CD4-positive, alpha-beta memory T cell (primary cell): ENCODE measurements around the gene INSIG1. TPM values are rescaled to one million over a fixed set of nuclear protein-coding genes. Genes with fewer than 3 reads are reported as not detected.

Experiments used
- CTCF ChIA-PET: fragments of 350-600 bp; sonication (Branson Sonifier 250); formaldehyde crosslinking; loops from one replicate; lab custom pipeline; 2021; ENCODE audit warnings: inconsistent platforms; ENCODE audit not compliant: partially characterized antibody; lab: Charles Lee
- POLR2A ChIA-PET: fragments of 350-600 bp; sonication (Branson Sonifier 250); formaldehyde crosslinking; loops from one replicate; lab custom pipeline; 2021; ENCODE audit not compliant: partially characterized antibody; lab: Charles Lee
- DNase-seq, 5 donors: peaks; one replicate each; pipeline versions ENCODE4 v3.0.0 to v3.0.0-alpha.2; 2020 to 2022; ENCODE audit warnings: mixed read lengths in 1 of 5
- H3K27ac ChIP-seq: one replicate; pipeline ENCODE4 v1.7.0; 2013; ENCODE audit warnings: low read depth, low read length
- H3K27me3 ChIP-seq: 2 replicates; pipeline ENCODE4 v1.7.0; 2013; ENCODE audit warnings: mild to moderate bottlenecking, low read length, moderate library complexity; ENCODE audit not compliant: insufficient read depth
- H3K36me3 ChIP-seq: 2 replicates; pipeline ENCODE4 v1.7.0; 2013; ENCODE audit warnings: mild to moderate bottlenecking, low read length, moderate library complexity; ENCODE audit not compliant: insufficient read depth
- H3K4me1 ChIP-seq: 2 replicates; pipeline ENCODE4 v1.7.0; 2013; ENCODE audit warnings: mild to moderate bottlenecking, low read length, moderate library complexity; ENCODE audit not compliant: insufficient read depth
- H3K4me3 ChIP-seq, 2 donors: one replicate each; pipeline ENCODE4 v1.7.0; 2013; ENCODE audit warnings: low read length in 2 of 2, mild to moderate bottlenecking in 1 of 2
- H3K9me3 ChIP-seq, 2 donors: one replicate each; pipeline ENCODE4 v1.7.0; 2013; ENCODE audit warnings: low read length in 2 of 2, control low read depth in 1 of 2; ENCODE audit not compliant: control insufficient read depth in 1 of 2
- H3K27ac Mint-ChIP-seq, 7 donors: one replicate each; pipeline ENCODE4 v1.8.0; 2020 to 2021; ENCODE audit warnings: mixed read lengths in 7 of 7, mild to moderate bottlenecking in 6 of 7, inconsistent platforms in 3 of 7, moderate library complexity in 3 of 7
- H3K27me3 Mint-ChIP-seq, 2 donors: one replicate each; pipeline ENCODE4 v1.8.0; 2020 to 2021; ENCODE audit warnings: mixed read lengths in 2 of 2
- H3K36me3 Mint-ChIP-seq, 2 donors: one replicate each; pipeline ENCODE4 v1.8.0; 2020 to 2021; ENCODE audit warnings: mixed read lengths in 2 of 2, inconsistent platforms in 1 of 2, mild to moderate bottlenecking in 1 of 2
- H3K4me1 Mint-ChIP-seq, 4 donors: one replicate each; pipeline ENCODE4 v1.8.0; 2020 to 2021; ENCODE audit warnings: mixed read lengths in 4 of 4, mild to moderate bottlenecking in 1 of 4
- H3K4me3 Mint-ChIP-seq, 8 donors: one replicate each; pipeline ENCODE4 v1.8.0; 2020 to 2021; ENCODE audit warnings: mixed read lengths in 8 of 8, mild to moderate bottlenecking in 7 of 8, moderate library complexity in 6 of 8, inconsistent platforms in 3 of 8
- H3K9me3 Mint-ChIP-seq, 8 donors: one replicate each; pipeline ENCODE4 v1.8.0; 2020 to 2021; ENCODE audit warnings: mixed read lengths in 8 of 8, mild to moderate bottlenecking in 5 of 8, inconsistent platforms in 3 of 8, moderate library complexity in 1 of 8
- intact Hi-C: fragments of 100-400 bp; cut with micrococcal nuclease; formaldehyde crosslinking; loops from one replicate; pipeline ENCODE4 v1.15.1; 2023
- polyA plus RNA-seq, 2 donors: library from polyadenylated mRNA; unstranded; fragments of 300-500 nt; fragmentation: Illumina TruSeq; gene quantifications; one replicate each; pipeline ENCODE4 v1.2.3, GENCODE V29; 2021
- total RNA-seq, 2 experiments: library from RNA; stranded (reverse); gene quantifications; one replicate each; pipeline ENCODE4 v1.2.3, GENCODE V29; 2021

INSIG1 gene
- total and polyA plus RNA-seq, 4 experiments from 2014 or later = 28.1 to 43.0 (median 41.7) TPM

DNA sequence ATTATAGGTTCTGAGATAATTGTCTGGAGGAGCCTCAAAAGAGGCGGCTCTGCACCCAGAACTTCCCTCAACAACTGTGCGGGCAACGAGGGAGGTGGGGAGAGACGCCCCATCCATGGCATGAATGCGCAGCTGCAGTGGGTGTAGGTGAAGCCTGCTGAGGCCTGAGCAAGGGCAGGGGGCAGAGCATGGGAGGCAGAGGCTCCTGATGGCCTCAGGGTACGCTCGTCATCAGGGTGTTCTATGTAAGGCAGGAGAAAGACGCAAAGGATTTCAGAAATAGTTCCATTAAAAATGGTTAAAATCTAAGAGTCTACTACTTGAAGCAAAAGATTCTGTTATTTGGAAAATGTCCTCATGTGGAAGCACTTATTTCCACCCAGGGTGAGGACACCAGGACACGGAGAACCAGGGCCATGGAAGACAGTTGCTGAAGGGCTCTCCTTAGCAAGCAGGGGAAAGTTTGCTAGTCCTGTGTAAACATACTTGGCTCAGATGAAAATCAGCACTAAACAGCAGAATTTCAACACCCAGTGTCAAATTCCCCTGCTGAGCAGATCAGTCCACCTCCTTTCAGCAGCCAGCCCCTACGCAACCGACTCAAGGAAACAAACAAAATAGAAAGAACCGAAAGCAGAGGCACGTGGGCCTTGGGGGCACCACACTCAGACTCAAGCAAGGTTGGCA is 18.9 kb downstream of the INSIG1 start:
- peaks cover 0 to 3% of the 10 kb centered on the region in 2 donors for H3K36me3 Mint-ChIP-seq
- H3K9me3 Mint-ChIP-seq = no peaks in the 10 kb centered on the region
- no peak for DNase-seq
- ChIA-PET POLR2A (interaction anchor here (1.0 kb wide), 1 partner anchor 112 kb away, joined by 3 read pairs; no protein-coding TSS in a partner anchor), CTCF (no interaction called here)
- H3K4me1 Mint-ChIP-seq = no peaks in the 10 kb centered on the region
- H3K27me3 ChIP-seq = no peaks in the 10 kb centered on the region
- H3K4me3 ChIP-seq = no peak overlapping the region
- H3K4me1 ChIP-seq = no peaks in the 10 kb centered on the region
- H3K27ac ChIP-seq = no peak overlapping the region
- intact Hi-C loops = no loop called here
- H3K9me3 ChIP-seq = no peaks in the 10 kb centered on the region
- H3K4me3 Mint-ChIP-seq = no peak overlapping the region
- no peaks in the 10 kb centered on the region for H3K36me3 ChIP-seq
- no peak overlapping the region for H3K27ac Mint-ChIP-seq
- peaks cover 0 to 3% of the 10 kb centered on the region in 2 donors for H3K27me3 Mint-ChIP-seq

DNA sequence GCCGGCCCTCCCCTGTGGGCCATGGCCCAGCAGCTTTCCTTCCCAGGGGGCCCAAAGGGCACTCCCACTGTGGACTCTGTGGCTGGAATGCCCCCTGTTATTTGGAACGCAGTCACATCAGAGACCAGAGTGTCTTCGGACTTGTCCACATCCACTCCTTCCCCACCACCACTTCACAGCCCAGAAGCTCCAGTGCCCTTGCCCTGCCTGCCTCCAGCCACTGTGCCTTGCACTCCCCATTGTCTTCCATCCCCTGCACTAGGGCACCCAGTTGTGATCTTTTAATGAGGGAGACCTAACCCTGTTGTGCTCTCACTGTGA is 19.4 kb downstream of the INSIG1 start:
- Histone ChIP-seq H3K36me3 (no peaks in the 10 kb centered on the region), H3K27ac (no peak overlapping the region), H3K4me3 (no peak overlapping the region), H3K27me3 (no peaks in the 10 kb centered on the region), H3K9me3 (no peaks in the 10 kb centered on the region), H3K4me1 (no peaks in the 10 kb centered on the region)
- POLR2A ChIA-PET = no interaction called here
- peaks cover 0 to 6% of the 10 kb centered on the region in 2 donors for H3K27me3 Mint-ChIP-seq
- H3K27ac Mint-ChIP-seq = no peak overlapping the region
- no peaks in the 10 kb centered on the region for H3K9me3 Mint-ChIP-seq
- no peak overlapping the region for H3K4me3 Mint-ChIP-seq
- intact Hi-C loops = no loop called here
- CTCF ChIA-PET = no interaction called here
- H3K4me1 Mint-ChIP-seq = no peaks in the 10 kb centered on the region
- H3K36me3 Mint-ChIP-seq = no peaks in the 10 kb centered on the region
- no peak for DNase-seq

DNA sequence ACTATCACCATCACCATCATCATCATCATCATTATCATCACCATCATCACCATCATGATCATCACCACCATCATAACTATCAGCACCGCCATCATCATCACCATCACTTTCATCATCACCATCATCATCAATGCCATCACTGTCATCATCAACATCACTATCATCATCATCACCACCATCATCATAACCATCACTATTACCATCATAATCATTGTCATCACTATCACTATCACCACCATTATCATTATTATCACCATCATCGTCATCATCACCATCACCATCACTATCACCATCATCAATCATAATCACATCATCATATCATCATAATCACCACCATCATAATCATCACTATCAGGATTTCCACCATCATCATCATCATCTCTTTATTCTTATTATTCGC is 20.6 kb downstream of the INSIG1 start:
- POLR2A ChIA-PET = no interaction called here
- H3K4me1 Mint-ChIP-seq = no peaks in the 10 kb centered on the region
- H3K27ac Mint-ChIP-seq = no peak overlapping the region
- no peaks in the 10 kb centered on the region for H3K36me3 Mint-ChIP-seq
- DNase-seq = no peak
- intact Hi-C loops = no loop called here
- Histone ChIP-seq H3K36me3 (no peaks in the 10 kb centered on the region), H3K27ac (no peak overlapping the region), H3K4me3 (no peak overlapping the region), H3K9me3 (no peaks in the 10 kb centered on the region), H3K4me1 (no peaks in the 10 kb centered on the region), H3K27me3 (no peaks in the 10 kb centered on the region)
- CTCF ChIA-PET = no interaction called here
- peaks cover 0 to 8% of the 10 kb centered on the region in 2 donors for H3K27me3 Mint-ChIP-seq
- no peak overlapping the region for H3K4me3 Mint-ChIP-seq
- peaks cover 0 to 3% (median 0%) of the 10 kb centered on the region in 8 donors for H3K9me3 Mint-ChIP-seq

DNA sequence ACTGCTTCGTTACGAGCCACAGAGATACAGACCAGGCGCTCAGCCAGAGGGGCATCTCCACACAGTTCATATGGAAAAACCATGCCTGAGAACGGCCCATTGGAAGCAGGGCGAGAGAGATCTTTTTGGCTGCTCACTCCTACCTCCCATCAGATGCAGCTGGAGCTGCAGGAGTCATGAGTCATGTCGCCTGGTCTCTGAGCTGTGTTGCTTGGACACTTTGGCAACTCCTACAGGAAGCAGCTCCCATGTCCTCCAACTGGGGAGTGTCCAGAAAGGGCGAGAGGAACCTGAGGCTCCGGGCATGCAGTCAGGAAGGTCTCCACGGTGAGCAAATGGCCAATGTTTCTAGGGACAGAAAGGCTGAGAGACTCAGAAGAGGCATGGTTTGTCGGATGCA is 24.9 kb downstream of the INSIG1 start:
- no peak overlapping the region for H3K27ac Mint-ChIP-seq
- H3K27me3 Mint-ChIP-seq = peaks cover 0 to 10% of the 10 kb centered on the region in 2 donors

DNA sequence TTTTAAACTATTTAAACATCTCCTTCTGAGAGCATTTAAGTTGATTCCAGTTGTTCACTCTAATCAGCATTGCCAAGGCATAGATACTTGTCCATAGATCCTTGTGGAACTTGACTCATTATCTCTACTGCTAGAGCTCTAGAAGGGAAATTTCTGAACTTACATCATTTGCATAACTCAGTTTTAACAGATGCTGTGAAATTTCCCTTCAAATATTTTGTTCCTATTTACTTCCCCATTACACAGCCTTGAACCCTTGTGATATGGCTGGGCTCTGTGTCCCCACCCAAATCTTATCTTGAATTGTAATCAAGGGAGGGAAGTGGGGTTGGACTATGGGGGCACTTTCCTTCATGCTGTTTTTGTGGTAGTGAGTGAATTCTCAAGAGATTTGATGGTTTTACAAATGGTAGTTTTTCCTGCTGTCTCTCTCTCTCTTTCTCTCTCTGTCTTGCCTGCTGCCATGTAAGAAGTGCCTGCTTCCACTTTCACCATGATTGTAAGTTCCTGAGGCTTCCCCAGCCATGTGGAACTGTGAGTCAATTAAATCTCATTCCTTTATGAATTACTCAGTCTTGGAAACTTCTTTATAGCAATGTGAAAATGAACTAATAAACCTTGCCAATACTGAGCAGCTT is 25.4 kb downstream of the INSIG1 start:
- Mint-ChIP-seq H3K9me3 (peaks cover 0 to 9% (median 0%) of the 10 kb centered on the region in 8 donors), H3K27ac (no peak overlapping the region), H3K4me1 (no peaks in the 10 kb centered on the region), H3K36me3 (no peaks in the 10 kb centered on the region), H3K4me3 (no peak overlapping the region), H3K27me3 (peaks cover 0 to 10% of the 10 kb centered on the region in 2 donors)
- Histone ChIP-seq H3K4me3 (no peak overlapping the region), H3K4me1 (no peaks in the 10 kb centered on the region), H3K27ac (no peak overlapping the region), H3K9me3 (no peaks in the 10 kb centered on the region), H3K27me3 (no peaks in the 10 kb centered on the region), H3K36me3 (no peaks in the 10 kb centered on the region)
- no peak for DNase-seq
- POLR2A ChIA-PET = no interaction called here
- intact Hi-C loops = no loop called here
- CTCF ChIA-PET = interaction anchor here (1.5 kb wide), 1 partner anchor 22 kb away, joined by 4 read pairs; no protein-coding TSS in a partner anchor

More for the DNA sequence above, 24.9 kb downstream of the INSIG1 start:
- peaks cover 0 to 9% (median 0%) of the 10 kb centered on the region in 8 donors for H3K9me3 Mint-ChIP-seq
- no peak overlapping the region for H3K4me3 Mint-ChIP-seq
- H3K4me1 ChIP-seq = no peaks in the 10 kb centered on the region
- ChIA-PET POLR2A (no interaction called here), CTCF (no interaction called here)
- H3K9me3 ChIP-seq = no peaks in the 10 kb centered on the region
- intact Hi-C loops = no loop called here
- H3K4me3 ChIP-seq = no peak overlapping the region
- no peaks in the 10 kb centered on the region for H3K36me3 ChIP-seq
- no peak overlapping the region for H3K27ac ChIP-seq
- no peaks in the 10 kb centered on the region for H3K36me3 Mint-ChIP-seq
- no peak for DNase-seq
- no peaks in the 10 kb centered on the region for H3K4me1 Mint-ChIP-seq
- no peaks in the 10 kb centered on the region for H3K27me3 ChIP-seq

DNA sequence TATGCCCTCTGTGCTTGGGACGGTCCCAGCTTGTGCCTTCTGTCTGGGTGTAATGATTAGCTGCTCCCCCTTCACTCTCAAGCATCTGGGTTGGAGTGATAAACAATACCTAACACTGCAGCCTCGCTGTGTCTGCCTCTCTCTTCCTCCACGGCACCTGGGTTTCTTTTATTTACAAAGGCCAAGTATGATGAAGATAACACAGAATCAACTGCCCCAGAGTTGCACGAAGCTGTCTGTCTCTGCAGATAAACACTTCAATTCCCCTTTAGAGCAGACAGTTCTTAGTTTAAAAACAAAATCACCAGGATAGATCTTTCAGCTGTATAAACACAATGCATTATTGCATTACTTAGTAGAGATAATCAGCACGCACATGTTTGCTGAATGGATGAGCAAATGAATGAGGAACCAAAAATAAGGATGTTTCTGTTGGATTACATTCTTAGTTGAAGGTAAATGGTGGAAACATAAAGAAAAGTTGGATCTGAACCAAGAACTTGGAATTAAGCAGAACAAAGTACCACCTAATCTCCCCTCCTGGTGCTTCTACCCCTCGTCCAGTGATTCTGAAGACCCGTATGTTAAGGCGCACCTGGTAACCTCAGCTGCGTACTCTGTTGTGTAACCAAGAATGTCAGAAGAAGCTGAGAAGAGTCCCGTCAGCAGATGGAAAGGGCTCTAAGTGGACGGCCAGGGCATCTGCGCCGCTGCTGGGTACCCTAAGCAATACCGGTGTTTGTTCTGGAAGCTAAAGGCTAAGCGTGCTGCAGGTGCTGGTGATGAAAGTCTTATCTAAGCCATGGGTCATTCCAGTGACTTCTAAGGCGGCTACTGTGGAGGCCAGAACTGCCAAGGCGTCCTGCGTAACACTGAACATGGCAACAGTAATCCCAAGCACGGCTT is 26.6 kb downstream of the INSIG1 start:
- peak overlapping the region in 1 of 7 donors; percentile 68 for H3K27ac Mint-ChIP-seq
- ChIA-PET POLR2A (no interaction called here), CTCF (interaction anchor here (1.5 kb wide), 1 partner anchor 21 kb away, joined by 4 read pairs; no protein-coding TSS in a partner anchor)
- Histone ChIP-seq H3K4me1 (no peaks in the 10 kb centered on the region), H3K36me3 (no peaks in the 10 kb centered on the region), H3K9me3 (no peaks in the 10 kb centered on the region), H3K4me3 (no peak overlapping the region), H3K27ac (no peak overlapping the region), H3K27me3 (no peaks in the 10 kb centered on the region)
- peaks cover 0 to 10% of the 10 kb centered on the region in 2 donors for H3K27me3 Mint-ChIP-seq
- intact Hi-C loops = no loop called here
- no peak for DNase-seq
- H3K4me3 Mint-ChIP-seq = no peak overlapping the region
- no peaks in the 10 kb centered on the region for H3K36me3 Mint-ChIP-seq
- H3K9me3 Mint-ChIP-seq = peaks cover 0 to 9% (median 0%) of the 10 kb centered on the region in 8 donors
- no peaks in the 10 kb centered on the region for H3K4me1 Mint-ChIP-seq

DNA sequence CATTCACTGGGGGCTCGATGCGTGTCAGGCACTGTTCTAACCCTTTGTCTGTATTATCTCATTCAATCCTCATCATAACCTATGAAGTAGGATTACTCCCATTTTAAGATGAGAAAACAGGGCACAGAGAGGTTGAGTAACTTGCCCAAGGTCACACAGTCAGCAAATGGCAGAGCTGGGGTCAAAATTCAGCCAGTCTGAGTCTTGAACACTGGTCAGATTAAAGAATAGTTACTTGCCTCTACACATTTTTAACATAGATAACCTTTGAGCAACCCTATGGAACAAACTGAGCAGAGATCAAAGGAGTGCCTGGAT is 27.2 kb downstream of the INSIG1 start:
- no peak overlapping the region for H3K27ac ChIP-seq
- ChIA-PET CTCF (interaction anchor here (1.3 to 1.5 kb wide), 2 partner anchors 20 kb away, joined by 4 to 5 read pairs; no protein-coding TSS in a partner anchor), POLR2A (no interaction called here)
- H3K27me3 ChIP-seq = no peaks in the 10 kb centered on the region
- H3K4me3 ChIP-seq = no peak overlapping the region
- Mint-ChIP-seq H3K4me1 (no peaks in the 10 kb centered on the region), H3K9me3 (peaks cover 0 to 9% (median 0%) of the 10 kb centered on the region in 8 donors), H3K36me3 (no peaks in the 10 kb centered on the region), H3K27ac (peak overlapping the region in 1 of 7 donors; percentile 22), H3K27me3 (peaks cover 0 to 10% of the 10 kb centered on the region in 2 donors), H3K4me3 (no peak overlapping the region)
- intact Hi-C loops = no loop called here
- H3K4me1 ChIP-seq = no peaks in the 10 kb centered on the region
- H3K36me3 ChIP-seq = no peaks in the 10 kb centered on the region
- no peaks in the 10 kb centered on the region for H3K9me3 ChIP-seq
- DNase-seq = no peak
